HG03045 (cell line): ENCODE results near the gene DUSP10.

ENCODE experiments used
- ATAC-seq: cut with Tn5 transposase; IDR thresholded peaks from one replicate; pipeline ENCODE4 v1.9.1; 2021; ENCODE audit warnings: mild to moderate bottlenecking, moderate library complexity; ENCODE audit not compliant: unreplicated experiment

DUSP10 gene

GRCh38 chr1:221741703-221742554, at the start of gene DUSP10:
Gene DUSP10 (minus strand): TSS chr1:221742089. CDS start chr1:221739744, 2,345 bp downstream.
- peak; percentile 90 for ATAC-seq

DNA sequence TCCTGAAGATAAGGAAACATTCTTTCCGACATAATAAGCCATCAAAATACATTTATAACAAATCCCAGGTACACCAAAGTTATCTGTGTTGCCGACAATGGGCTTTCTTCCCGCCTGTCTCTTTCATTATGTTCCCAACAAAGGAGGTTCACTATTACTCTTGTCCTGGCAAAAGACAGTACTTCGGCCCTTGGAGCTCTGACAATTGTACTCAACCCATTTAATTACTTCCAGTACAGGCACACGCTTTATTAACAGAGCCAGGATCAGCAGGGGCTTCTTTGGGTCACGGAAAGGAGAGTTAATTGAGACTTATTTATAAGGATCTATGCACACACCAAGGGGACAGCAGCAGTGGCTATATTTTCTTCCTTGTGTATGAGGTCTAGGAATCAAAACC, 46.6 kb upstream of the DUSP10 start:
- no peak for ATAC-seq

DNA sequence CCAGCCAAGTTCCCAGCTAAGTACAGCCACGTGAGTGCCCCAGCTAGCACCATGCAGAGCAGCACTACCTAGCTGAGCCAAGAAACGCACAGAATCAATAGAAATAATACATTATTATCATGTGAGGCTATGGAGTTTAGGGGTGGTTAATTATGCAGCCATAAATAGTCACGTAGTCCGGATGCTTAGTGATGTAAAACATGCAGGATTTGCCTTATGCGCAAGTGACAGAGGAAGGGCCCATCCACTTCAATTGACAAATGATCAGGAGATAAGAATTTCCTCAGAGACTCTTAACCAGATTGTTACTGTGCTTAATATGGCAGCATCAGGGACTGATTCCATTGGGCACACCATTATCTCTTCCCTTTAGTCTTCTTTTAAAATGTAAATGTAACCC, 44.8 kb upstream of the DUSP10 start:
- ATAC-seq = no peak

- ATAC-seq = no peak
Measured at GRCh38 chr1:221783936-221784335, 42.0 kb upstream of the DUSP10 start.

- ATAC-seq = no peak
Measured at GRCh38 chr1:221783437-221783836, 41.5 kb upstream of the DUSP10 start.

- ATAC-seq = no peak
Measured at GRCh38 chr1:221782970-221783369, 41.1 kb upstream of the DUSP10 start.

GRCh38 chr1:221782477-221782876, 40.6 kb upstream of the DUSP10 start:
- no peak for ATAC-seq

- ATAC-seq = no peak
Measured at GRCh38 chr1:221781102-221781755, 39.3 kb upstream of the DUSP10 start.

- no peak for ATAC-seq
Measured at GRCh38 chr1:221780175-221780574, 38.3 kb upstream of the DUSP10 start.

DNA sequence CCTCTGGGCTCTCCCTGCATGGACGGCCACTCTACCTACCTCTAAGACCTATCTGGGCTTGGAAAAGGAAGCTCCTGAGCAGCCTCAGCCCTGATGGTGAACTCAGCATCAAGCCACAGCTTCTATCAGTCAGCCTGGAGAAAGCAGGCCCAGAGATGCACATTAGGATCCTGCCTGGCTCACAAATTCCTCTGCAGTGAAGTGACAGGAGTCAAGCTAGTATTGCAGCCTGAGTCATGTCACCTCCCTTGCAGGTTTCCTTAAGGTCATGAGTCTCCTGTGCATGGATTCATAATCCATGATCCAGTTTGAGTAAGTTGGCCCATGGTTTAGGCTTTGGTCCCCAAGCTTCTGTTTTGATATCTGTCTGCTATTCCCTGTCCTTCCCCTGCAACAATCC, 37.9 kb upstream of the DUSP10 start:
- ATAC-seq = no peak

DNA sequence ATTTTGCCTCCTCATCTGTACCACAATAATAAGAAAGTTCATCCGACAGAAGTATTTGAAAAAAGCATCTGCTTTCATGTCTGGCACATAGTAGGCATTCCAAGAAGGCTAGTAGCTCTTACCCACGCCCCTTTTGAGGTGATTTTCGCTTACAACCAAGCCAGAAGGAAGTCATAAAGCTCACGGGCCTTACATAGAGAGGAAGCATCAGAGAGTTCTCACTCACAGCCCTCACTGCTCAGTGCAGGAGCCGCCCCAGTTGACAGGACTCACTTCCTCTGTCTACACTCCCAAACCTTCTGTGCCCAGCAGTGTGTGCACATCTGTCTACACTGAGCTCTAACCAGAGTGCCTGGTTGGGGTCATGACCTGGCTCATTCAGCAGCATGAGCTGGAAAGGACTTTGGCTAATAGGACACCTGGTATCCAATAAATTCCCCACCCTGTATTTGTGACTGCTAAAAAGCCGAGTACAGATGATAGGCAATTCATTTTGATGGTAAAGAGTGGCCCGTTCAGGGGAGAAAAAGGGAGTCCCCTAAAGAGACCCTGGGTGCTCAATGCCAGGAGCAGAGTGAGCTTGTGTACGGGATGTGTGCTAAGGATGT, 36.8 kb upstream of the DUSP10 start:
- peak; percentile 21 for ATAC-seq

DNA sequence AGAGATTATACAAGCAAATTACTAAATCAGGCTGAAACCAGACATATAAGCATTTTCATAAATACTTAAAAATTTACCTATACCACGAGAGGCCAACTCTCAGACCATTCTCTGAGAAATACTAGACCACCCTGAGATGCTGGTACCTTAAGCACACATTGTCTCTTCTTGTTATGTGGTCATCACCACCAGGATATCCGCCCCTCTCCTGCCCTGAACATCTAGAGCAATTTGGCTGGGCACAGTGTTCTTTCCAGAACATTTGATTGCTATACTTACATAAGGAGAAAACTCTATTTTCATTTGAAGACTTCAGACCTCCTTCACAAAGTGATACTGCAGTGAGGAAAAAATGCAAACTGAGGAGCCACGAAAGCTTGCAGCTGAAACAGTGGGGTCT, 36.2 kb upstream of the DUSP10 start:
- ATAC-seq = peak; percentile 23

GRCh38 chr1:221777431-221778072, 35.7 kb upstream of the DUSP10 start:
- ATAC-seq = peak; percentile 63

- ATAC-seq = peak; percentile 36
Measured at GRCh38 chr1:221776495-221777301, 34.8 kb upstream of the DUSP10 start.

DNA sequence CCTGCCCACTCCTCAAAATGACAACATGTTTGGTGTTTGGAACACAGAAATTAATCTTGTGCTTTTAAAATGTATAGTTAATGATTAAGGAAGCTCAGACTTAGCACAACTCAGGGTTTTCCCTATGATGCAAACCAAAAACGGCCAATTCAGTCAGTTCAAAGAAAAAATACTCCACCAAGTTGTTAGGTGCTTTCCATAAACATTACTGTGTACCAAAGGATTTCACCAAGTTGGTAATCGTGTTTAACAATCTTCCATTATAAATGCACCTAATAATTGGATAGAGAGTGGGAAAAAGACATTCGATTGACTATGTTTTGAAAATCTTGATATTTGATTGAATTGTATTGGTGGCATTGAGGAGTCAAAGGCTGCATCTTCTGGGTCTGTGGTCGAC, 33.3 kb upstream of the DUSP10 start:
- no peak for ATAC-seq

- ATAC-seq = no peak
Measured at GRCh38 chr1:221774054-221774842, 32.4 kb upstream of the DUSP10 start.

- ATAC-seq = no peak
Measured at GRCh38 chr1:221773383-221773782, 31.5 kb upstream of the DUSP10 start.

DNA sequence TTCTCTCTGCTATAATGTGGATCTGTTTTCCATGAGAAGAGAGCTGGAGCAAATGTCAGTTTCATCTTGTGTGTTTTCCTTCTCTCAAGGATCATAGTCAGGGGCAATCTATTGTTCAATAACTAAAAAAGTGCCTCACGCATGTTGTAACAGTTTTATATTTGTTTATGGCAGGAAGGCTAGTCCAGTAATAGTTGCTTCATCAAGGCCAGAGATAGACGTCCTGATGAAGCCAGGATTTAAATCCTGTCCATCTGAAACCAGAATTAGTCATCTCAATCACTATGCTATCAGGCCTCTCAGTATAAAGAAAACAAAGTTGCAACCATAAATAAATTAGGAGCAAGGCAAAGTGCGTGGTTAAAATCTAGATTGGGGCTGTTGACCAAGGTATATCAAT, 30.2 kb upstream of the DUSP10 start:
- no peak for ATAC-seq

GRCh38 chr1:221768444-221769066, 26.7 kb upstream of the DUSP10 start:
- no peak for ATAC-seq
